Calu3 (cell line): ENCODE data around the gene KIF1B. TPM values are rescaled to one million over a fixed set of nuclear protein-coding genes. Genes with fewer than 3 reads are reported as not detected.

Source experiments
- BruUV-seq: library from RNA; stranded (reverse); fragments of 400-500 nt; replicated peaks from 2 replicates; lab custom pipeline; 2021; lab: Mats Ljungman, UMichigan
- CTCF ChIA-PET: fragments of 300-600 bp; sonication (Branson Sonifier 250); formaldehyde crosslinking; loops from one replicate; lab custom pipeline; 2022; ENCODE audit warnings: antibody characterized with exemption; lab: Charles Lee
- DNase-seq: peaks from one replicate; pipeline ENCODE4 v3.0.0; 2022
- H3K27ac Mint-ChIP-seq: one replicate; pipeline ENCODE4 v1.8.0; 2022; ENCODE audit warnings: mixed read lengths; ENCODE audit not compliant: unreplicated experiment
- H3K27me3 Mint-ChIP-seq: one replicate; pipeline ENCODE4 v1.8.0; 2022; ENCODE audit warnings: mixed read lengths; ENCODE audit not compliant: unreplicated experiment
- H3K36me3 Mint-ChIP-seq: one replicate; pipeline ENCODE4 v1.8.0; 2022; ENCODE audit warnings: mild to moderate bottlenecking, moderate library complexity, mixed read lengths; ENCODE audit not compliant: insufficient read depth, unreplicated experiment
- H3K4me1 Mint-ChIP-seq: one replicate; pipeline ENCODE4 v1.8.0; 2022; ENCODE audit warnings: mild to moderate bottlenecking, low read depth, mixed read lengths; ENCODE audit not compliant: unreplicated experiment
- H3K4me3 Mint-ChIP-seq: one replicate; pipeline ENCODE4 v1.8.0; 2022; ENCODE audit warnings: mild to moderate bottlenecking, low read depth, moderate library complexity, mixed read lengths; ENCODE audit not compliant: unreplicated experiment
- H3K9me3 Mint-ChIP-seq: one replicate; pipeline ENCODE4 v1.8.0; 2022; ENCODE audit warnings: low read depth, mixed read lengths; ENCODE audit not compliant: unreplicated experiment
- intact Hi-C: fragments of 100-400 bp; cut with micrococcal nuclease; formaldehyde crosslinking; loops from one replicate; pipeline ENCODE4 v1.10.0; 2022; ENCODE audit not compliant: unreplicated experiment
- total RNA-seq: library from RNA; stranded (reverse); gene quantifications from 2 replicates; pipeline ENCODE4 v1.2.3, GENCODE V29; 2022
- TF ChIP-seq, protein P1 (sequence below): fragments of 200-600 bp; IDR thresholded peaks from one replicate; pipeline ENCODE4 v1.8.0; 2022; ENCODE audit warnings: antibody characterized with exemption; ENCODE audit not compliant: unreplicated experiment

Gene KIF1B
- total RNA-seq, 1 experiment from 2014 or later, result 17.1 TPM

DNA sequence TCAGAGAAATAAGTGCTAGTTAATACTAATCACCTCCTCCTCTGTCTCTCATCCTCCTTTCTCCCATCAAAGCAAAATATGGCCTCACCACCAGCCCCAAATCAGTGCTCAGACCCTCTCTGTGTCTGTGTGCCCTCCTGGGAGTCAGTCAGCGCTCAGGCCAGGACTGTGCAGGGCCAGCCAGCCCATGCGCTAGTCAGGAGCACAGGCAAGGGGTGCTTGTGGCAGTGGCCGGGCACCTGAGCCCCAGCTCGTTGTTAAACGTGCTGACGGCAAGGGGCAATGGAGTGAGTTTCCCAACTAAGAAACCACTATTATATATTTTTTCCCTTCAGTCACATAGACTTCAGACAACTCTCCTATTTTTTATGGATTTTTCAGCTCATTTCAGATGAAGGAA lies 169.3 kb downstream of the KIF1B start:
- intact Hi-C loops, result loop anchor here (10.0 kb wide), 1 partner anchor 115 kb away; no protein-coding TSS in a partner anchor
- no peak for DNase-seq
- Mint-ChIP-seq H3K27ac (no peak overlapping the region), H3K4me3 (no peak overlapping the region), H3K4me1 (no peaks in the 10 kb centered on the region), H3K9me3 (no peaks in the 10 kb centered on the region), H3K27me3 (no peaks in the 10 kb centered on the region), H3K36me3 (peaks cover 12% of the 10 kb centered on the region)
- CTCF ChIA-PET, result no interaction called here
- TF ChIP-seq, protein P1, sequence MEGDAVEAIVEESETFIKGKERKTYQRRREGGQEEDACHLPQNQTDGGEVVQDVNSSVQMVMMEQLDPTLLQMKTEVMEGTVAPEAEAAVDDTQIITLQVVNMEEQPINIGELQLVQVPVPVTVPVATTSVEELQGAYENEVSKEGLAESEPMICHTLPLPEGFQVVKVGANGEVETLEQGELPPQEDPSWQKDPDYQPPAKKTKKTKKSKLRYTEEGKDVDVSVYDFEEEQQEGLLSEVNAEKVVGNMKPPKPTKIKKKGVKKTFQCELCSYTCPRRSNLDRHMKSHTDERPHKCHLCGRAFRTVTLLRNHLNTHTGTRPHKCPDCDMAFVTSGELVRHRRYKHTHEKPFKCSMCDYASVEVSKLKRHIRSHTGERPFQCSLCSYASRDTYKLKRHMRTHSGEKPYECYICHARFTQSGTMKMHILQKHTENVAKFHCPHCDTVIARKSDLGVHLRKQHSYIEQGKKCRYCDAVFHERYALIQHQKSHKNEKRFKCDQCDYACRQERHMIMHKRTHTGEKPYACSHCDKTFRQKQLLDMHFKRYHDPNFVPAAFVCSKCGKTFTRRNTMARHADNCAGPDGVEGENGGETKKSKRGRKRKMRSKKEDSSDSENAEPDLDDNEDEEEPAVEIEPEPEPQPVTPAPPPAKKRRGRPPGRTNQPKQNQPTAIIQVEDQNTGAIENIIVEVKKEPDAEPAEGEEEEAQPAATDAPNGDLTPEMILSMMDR, result no peak
- no TSS peak for BruUV-seq

DNA sequence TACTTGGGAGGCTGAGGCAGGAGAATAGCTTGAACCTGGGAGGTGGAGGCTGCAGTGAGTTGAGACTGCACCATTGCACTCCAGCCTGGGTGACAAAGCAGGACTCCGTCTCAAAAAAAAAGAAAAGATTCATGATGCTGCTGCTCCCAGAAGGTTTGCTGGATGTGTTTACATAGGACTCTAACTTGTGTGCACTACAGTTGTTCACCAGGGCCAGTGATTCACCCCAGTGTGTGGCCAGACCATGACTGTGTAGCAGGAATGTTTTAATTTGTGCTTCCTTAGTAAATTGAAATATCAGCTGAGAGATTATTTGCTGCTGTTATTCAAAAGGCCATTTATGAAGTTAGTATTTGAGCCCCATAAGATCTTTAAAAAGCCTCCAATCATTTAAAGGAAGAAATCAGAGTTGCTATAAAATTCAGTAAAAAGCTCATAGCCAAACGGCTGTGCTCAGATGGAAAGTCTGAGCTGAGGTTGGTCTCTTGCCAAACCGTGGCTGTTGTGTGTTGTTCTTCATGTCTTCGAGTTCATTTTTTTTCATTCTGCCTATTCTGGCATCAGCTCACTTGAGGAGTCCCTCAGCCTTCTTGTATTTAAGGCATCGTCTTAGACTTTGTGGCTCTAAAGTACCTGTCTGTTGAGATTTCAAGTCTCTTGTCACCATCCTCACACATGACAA lies 170.4 kb downstream of the KIF1B start:
- no peak for DNase-seq
- CTCF ChIA-PET, result no interaction called here
- BruUV-seq, result TSS peak; percentile 7
- peaks cover 6% of the 10 kb centered on the region for H3K36me3 Mint-ChIP-seq
- no peaks in the 10 kb centered on the region for H3K27me3 Mint-ChIP-seq
- no peak overlapping the region for H3K27ac Mint-ChIP-seq
- H3K4me3 Mint-ChIP-seq, result no peak overlapping the region
- H3K9me3 Mint-ChIP-seq, result no peaks in the 10 kb centered on the region
- intact Hi-C loops, result no loop called here
- no peaks in the 10 kb centered on the region for H3K4me1 Mint-ChIP-seq
- TF ChIP-seq, protein P1, result no peak

DNA sequence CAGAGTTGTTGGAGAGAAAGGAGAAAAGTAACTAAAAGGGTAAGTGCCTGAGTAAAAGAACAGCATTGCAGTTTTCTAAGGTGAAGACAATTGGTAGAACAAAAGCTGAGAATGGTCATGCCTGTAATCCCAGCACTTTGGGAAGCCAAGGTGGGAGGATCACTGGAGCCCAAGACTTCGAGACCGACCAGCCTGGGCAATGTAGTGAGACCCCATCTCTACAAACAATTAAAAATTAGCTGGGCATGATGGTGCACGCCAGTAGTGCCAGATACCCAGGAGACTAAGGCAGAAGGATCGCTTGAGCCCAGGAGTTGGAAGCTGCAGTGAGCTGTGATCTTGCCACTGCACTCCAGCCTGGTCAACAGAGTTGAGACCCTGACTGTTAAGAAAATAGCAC lies 173.3 kb downstream of the KIF1B start:
- H3K36me3 Mint-ChIP-seq, result peaks cover 3% of the 10 kb centered on the region

DNA sequence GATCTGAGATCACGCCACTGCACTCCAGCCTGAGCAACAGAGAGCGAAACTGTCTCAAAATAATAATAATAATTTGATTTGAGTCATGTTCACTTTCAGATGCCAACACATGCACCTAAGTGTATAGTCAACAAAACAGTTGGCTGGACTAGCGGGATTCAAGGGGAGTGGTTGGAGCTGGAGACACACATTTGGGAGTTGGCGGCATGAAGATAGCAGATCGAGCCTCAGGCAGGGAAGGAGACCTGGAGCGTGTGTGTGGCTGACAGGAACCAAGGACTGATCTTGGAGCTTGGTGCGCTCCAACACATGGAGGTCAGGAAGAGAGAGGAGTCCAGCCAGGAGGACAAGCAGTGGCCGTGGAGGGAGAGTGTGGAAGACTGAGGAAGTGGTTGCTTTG lies 173.8 kb downstream of the KIF1B start:
- Mint-ChIP-seq H3K4me1 (peaks cover 14% of the 10 kb centered on the region), H3K27me3 (no peaks in the 10 kb centered on the region), H3K4me3 (no peak overlapping the region), H3K36me3 (peaks cover 4% of the 10 kb centered on the region), H3K9me3 (no peaks in the 10 kb centered on the region), H3K27ac (peak overlapping the region; percentile 14)
- TF ChIP-seq, protein P1, result no peak
- CTCF ChIA-PET, result no interaction called here
- no TSS peak for BruUV-seq
- intact Hi-C loops, result no loop called here
- no peak for DNase-seq

More for the DNA sequence above, 173.3 kb downstream of the KIF1B start:
- BruUV-seq, result no TSS peak
- no peaks in the 10 kb centered on the region for H3K27me3 Mint-ChIP-seq
- H3K4me3 Mint-ChIP-seq, result no peak overlapping the region
- DNase-seq, result no peak
- peaks cover 12% of the 10 kb centered on the region for H3K4me1 Mint-ChIP-seq
- TF ChIP-seq, protein P1, result no peak
- CTCF ChIA-PET, result no interaction called here
- no peak overlapping the region for H3K27ac Mint-ChIP-seq
- intact Hi-C loops, result no loop called here
- H3K9me3 Mint-ChIP-seq, result no peaks in the 10 kb centered on the region
